Inflammatory macrophage treated with lipopolysaccharide for 1 hour (primary cell): ENCODE measurements around the gene AKAP13.
"Not testable (repeated sequence)": the region's sequence is repeated elsewhere in the genome, so short reads cannot be mapped to it uniquely, and the experiment has no call there.

Source experiments
- DNase-seq, 2 donors: peaks; one replicate each; pipeline ENCODE4 v3.0.0-alpha.2; 2020 to 2022

The AKAP13 gene

DNA sequence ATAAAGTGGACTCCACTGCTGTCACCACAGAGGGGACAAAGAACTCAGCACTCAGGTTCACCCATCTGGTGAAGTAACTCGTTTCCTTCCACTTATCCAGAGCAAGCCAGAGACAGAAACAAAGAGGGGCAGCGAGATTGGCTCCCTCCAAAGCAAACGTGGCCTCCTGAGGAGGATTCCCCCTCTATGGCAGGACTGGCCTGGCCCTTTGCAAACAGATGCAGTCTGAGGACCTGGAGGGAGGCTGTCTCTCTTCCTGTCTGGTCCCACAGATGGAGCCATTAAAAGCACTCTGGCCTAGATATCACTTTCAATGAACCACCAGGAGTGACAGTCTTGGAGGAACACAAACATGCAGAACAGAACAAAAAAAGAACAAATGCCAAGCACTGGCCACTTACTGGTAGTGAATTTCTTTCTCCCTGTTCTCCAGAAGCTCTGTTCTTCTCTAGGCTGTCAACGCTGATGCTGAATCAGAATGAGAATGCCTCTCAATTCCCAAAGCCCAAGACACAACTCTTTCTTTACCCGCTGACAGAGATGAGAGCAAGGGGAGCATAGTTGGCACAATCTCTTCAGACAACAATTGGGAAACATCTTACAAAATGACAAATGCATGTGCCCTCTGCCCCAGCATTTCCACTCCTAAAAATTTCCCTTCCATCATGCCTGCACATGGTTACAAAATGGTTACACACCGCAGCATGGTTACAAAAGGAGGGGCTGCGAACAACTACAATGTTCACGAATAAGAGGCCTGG is 400.0 kb downstream of the AKAP13 start:
- DNase-seq, result no peak

DNA sequence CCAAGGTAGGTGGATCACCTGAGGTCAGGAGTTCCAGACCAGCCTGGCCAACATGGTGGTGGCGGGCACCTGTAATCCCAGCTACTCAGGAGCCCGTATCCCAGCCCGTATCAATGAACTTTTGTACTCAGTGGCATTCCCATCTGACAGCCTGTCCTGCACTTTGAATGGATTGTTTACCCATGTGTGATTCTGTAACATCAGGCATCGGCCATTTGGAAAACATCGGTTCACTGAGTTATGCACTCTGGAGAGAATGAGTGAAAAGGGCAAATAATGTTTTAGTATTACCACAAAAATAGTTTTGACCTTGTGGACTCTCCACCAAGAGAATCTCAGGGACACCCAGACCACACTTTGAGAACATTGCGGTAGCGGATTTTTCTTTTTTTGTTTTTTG is 400.7 kb downstream of the AKAP13 start:
- no peak for DNase-seq

DNA sequence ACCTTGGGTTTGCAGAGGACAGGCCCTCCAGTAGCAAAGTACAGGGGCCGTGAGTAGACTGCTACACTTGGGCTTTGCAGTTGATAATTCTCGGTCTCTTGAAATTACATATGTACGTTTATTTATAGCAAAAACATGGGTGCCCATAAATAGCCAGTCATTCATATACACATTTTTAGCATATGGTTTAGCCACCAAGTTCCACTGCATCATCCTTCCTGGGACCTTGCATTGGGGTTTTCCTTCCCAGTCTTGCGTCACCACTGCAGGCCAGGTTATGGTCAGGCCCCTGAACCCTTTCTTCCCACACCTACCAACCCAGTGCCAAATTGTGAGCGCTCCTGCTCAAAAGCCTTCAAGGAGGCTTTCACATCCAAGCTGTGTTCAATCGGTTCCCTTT is 401.7 kb downstream of the AKAP13 start:
- no peak for DNase-seq

DNA sequence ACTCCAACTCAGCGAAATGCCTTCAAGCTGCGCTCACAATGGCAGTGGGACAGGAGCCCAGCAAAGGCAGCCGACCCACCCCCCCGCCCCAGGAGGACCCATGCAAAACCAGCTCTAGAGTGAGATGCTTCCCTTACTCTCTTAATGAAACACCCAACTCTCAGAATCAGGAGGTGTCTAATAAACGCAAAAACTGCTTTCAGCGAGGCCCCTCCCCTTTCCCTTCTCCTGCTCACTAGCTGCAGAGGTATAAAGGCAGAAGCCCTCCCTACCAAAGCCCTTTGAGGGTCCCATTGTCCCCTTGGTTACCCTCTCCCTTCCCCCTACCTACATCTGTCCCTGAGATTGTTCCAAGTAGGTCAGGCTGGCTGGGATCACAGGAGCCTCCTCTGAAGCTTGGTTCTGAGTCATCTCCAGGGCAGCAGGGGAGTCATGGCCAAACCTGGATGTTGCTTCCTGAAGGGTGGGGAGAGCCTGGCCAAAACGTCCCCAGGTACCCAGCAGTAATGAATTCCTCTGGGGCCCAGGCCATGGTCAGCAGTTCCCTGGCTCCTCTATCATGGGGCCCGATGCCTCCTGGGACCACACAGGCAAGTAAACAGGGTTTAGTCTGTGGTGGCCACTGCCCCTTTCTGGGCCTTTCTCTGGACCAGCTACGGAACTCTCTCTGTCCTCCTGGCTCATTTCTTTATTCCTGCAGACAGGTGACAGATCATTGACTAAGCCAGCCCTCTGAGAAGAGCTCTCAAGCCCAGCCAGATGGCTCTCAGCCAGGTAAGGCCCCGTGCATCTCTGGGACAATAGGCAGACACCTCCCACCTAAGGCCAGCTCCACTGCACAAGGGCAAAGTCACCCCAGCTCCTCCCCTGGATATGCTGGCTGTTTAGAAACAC is 405.7 kb downstream of the AKAP13 start:
- no peak for DNase-seq

DNA sequence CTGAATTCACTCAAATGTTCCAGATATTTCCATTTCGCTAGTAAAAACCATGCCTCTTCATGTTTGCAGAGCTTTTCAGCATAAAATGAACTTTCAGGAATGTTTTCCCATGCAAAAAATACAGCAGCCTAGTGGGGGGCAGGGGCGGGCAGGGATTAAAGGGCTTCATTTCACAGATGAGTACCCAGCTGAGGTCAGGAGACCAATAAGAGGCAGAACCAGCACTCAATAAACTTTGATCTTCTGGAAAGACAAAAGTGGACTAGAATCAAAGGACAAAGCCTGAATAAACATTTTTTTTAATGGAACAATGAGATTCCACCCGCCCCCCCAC is 406.3 kb downstream of the AKAP13 start:
- DNase-seq, result no peak

DNA sequence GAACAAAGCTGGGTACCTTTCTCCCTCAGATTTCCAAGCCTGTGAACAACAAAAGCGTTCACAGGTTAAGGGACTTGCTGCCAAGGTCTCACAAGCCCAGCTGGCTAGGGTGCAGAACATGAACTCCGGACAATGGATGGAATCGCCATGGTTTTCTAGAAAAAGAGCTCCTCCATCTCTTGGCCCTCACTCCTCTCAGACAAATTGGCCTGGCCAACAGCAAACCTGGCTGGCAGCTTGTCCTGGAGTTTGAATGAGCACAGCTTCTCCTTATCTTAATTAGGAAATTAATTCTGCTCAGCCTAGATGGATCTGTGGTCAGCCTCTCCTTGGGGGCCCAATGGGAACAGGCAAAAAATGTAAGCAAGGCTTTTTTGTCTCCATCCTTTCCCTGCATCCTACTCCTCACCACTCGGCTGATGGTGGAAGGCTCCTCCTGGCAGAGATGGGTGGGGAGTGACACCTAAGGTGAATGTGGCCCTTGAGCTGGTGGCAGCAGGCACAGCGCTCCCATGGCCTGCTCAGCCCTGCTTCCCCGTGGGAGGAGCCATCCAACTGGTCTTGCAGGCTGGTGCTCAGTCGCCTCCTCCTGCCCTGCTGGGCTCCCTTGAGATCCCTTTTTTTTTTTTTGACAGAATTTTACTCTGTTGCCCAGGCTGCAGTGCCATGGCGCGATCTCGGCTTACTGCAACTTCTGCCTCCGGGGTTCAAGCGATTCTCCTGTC is 408.5 kb downstream of the AKAP13 start:
- no peak for DNase-seq

DNA sequence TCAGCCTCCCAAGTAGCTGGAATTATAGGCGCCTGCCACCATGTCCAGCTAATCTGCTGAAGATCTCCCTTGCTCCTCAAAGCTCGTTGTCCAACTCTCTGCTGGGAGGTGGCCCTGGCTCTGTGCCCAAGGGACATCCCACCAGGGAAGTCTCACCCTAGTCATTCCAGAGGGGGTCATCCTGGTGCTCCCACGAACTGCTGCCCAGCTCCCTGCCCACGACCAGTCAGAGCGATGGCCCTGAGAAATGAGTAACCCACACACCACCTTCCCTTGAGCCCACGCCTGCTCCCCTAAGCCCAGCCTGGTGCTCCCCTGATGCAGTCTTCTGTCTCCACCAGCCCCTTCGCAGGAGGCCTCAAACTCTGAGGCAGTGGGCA is 409.1 kb downstream of the AKAP13 start:
- no peak for DNase-seq

DNA sequence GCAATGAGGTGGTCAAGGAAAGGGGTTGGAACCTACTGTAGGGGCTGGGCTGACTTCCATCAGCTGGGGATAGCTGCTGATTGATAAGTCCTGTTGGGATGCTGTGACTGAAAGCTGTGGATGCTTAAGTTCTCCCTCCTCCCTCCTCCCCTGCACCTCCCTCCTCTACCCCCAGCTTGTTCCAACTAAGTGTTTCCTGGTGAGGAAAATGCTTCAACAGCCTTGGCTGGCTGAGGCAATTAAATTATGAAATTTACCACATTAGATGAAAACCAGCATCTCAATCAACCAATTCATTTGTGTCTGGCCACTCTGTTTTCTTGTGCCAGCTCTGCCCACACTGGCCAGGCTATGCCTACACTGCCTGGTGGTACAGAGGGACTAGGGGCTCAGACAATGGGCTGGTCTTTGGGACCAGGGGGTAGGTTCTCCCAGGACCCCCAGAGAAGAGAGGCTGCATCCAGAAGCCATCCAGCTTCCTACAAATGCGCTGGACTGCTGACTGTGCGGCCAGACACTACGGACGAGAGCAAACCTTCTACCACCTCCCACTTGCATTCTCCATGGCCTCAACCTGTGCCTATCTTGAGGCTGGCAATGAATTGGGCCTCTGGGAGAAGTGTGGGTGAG is 411.8 kb downstream of the AKAP13 start:
- DNase-seq, result no peak

DNA sequence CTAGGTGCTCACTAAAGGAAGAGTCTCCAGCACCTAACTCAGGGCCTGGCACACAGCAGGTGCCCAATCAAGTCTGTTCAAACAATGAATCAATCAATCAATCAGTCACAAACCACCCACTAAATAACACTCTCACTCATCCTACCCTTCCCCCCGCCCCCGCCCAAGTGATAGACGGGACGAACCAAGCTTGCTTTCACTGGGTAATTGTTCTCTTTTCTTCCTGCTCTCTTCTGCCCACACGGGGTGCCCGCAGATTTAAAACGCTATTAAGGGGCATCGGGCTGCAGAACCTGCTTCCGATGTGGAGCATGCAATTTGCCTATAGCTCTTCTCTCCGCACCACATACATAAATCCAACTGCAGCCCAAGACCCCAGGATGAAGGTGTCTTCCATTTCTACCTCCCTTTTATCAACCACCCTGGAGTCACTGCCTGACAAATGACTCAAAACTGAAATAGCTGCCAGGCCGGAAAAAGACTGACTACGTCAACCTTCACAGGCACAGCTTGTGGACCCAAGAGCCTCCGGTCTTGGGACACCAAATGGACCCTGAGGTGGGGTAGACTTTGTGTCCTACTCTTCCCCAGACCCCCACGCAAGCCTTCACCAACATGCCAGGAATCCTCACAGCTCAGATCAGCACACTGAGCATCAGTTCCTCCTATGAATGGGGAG is 412.6 kb downstream of the AKAP13 start:
- no peak for DNase-seq

DNA sequence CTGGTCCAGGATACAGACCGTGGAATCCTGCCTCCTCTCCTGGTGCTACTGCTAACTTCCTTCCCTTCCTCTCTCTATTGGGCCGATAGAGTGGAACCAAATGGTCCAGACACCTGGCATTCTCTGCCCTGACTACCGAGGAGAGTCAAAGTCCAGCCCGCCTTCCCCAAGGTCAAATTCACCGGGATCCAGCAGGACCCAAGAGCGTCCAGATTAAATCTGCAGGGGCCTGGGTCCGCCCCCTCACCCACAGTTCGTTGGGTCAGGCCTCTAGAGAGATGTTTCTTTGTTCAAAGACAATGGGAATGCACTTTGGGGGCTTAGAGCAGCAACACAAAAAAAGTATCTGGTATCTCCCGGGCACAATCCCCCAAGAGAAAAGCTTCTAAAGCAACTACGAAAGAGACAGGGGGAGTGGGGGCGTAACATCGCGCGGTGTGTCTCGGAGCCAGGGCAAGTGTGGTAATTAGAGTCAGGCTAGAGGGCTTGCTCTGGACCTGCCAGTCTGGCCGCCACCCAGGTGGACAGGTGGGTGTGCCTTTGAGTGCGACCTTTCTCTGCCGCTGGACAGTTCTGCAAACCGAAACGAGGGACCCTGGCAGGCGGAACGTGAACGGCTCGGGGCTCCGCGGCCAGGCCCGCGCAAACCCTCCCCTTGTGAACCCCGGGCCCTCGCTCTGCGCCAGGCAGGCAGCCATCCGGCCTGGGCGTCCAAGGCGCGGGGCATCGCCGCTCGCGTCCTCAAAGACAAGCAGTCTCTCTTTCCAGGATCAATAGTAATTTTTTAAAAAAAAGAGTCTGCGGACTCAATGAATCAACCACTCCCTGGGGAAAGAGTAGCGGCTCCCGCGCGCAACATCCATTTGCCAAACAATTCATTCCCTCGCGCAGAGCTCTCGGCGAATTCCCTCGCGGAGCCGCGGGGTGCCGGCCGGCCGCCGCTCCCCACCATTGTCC is 413.5 kb downstream of the AKAP13 start:
- DNase-seq, result peak in 1 of 2 donors; percentile 7

DNA sequence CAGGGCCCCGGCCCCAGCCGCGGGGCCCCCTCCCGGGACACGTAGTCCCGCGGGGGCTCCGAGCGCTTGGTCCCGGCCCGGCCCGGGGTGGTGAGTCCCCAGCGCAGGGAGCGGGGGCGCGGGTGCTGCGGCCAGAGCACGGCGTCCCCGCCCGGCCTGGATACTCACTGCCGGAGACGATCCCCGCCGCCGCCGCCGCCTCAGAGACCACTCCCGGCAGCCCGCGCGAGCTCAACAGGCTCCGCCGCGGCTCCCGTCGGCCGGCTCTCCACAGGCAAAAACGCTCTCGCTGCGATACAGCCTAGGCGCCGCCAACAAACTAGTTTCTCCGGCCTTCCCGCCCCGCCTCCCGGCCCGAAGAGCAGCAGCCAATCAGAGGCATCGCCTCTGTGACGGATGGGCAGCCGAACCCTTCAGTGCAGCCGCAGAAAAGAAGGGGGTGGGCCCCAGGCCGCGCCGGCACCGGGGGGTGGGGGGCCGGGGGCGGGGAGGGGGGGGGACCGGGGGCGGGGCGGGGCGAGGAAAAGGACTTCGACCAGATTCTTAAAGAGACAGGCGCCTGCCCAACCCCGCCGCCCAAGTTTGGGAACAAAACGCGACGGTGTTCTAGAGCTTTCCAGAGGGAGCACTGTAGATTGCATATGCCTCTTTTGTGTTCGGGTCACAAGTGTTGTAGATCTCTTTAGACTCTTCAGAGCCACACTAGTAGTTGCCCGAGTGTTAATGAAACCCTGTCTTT is 414.4 kb downstream of the AKAP13 start, which contains the start of gene KLHL25:
Gene KLHL25, minus strand, starts transcription at position 328 of the 739 bp plus-strand sequence. CDS start 25,115 bp downstream, outside the sequence.
- DNase-seq, result peak; percentile 86 to 87

DNA sequence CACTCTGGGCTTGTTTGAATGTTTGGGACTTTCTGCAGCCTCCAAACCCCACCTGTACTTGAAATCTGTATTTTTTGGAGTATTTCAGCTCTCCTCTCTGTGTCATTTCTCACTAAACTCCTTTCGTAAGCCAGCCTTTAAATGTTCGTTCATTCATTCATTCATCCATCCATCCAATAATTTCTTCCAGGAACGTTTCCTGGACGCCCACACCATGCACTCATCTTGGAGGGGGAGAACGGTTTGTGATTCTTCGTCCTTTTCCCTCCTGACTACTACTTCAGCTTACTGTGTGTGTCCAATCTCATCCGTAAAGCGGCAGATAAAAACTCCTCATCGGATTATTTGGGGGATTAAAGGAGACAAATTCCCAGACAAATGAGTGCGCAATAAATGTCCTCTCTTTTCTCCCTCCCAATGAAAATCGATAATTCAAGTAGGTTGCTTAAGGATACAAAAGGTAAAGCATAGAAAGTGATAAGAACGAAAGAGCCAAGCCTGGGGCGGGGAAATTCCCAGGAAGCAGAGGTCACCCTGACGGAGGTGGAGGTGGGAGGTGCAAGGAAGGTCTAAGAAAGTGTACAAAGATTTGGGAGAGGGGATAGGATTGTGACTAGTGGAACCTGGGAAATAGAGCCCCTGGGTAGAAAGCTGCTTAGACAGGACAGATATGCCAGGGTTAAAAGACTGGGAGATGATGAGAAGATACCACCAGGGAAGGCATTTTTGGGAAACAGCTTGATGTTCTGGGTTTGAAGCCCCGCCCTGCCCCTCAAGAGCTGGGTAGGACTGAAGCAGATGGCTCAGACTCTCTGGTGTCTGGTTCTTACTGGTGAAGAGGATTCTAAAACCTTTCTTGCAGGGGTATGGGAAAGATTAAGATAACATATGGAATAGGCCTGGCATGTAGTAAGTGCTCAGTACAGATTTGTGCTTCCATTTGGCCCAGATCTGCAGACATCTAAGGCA is 415.2 kb downstream of the AKAP13 start:
- DNase-seq, result no peak

DNA sequence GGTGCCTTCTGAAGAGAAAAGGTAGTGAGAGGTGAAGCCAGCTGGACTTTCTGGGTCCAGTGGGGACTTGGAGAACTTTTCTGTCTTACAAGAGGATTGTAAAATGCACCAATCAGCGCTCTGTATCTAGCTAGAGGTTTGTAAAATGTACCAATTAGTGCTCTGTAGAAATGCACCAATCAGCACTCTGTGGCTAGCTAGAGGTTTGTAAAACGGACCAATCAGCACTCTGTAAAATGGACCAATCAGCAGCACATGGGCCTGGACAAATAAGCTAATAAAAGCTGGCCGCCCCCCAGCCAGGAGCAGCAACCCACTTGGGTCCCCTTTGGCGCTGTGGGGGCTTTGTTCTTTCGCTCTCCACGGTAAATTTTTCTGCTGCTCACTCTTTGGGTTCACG is 416.0 kb downstream of the AKAP13 start:
- not testable (repeated sequence) for DNase-seq
